OCI-LY7 (cell line): Measurements from ENCODE around the gene OR52H1. TPM values are rescaled to one million over a fixed set of nuclear protein-coding genes. Genes with fewer than 3 reads are reported as not detected.

ENCODE experiments used
- BruUV-seq: library from RNA; stranded (reverse); fragments of 400-500 nt; replicated peaks from 2 replicates; lab custom pipeline; 2021; lab: Mats Ljungman, UMichigan
- CTCF ChIA-PET: fragments of 300-600 bp; sonication (Branson Sonifier 250); formaldehyde crosslinking; loops from one replicate; lab custom pipeline; 2022; ENCODE audit warnings: antibody characterized with exemption; ENCODE audit not compliant: unreplicated experiment; lab: Charles Lee
- POLR2A ChIA-PET: fragments of 300-600 bp; sonication (Branson Sonifier 250); formaldehyde crosslinking; loops from one replicate; lab custom pipeline; 2022; ENCODE audit warnings: antibody characterized with exemption; lab: Charles Lee
- DNase-seq: peaks from one replicate; pipeline ENCODE4 v3.0.0-alpha.2; 2015; ENCODE audit warnings: low spot score
- H2AFZ ChIP-seq: fragments of 200-600 bp; sonication (generic), shearing (Covaris generic); 2 replicates; pipeline ENCODE4 v1.6.1; 2014; ENCODE audit warnings: mild to moderate bottlenecking, antibody characterized with exemption, low read length, moderate library complexity
- H3K27ac ChIP-seq: fragments of 200-600 bp; sonication (generic); 2 replicates; pipeline ENCODE4 v1.5.1; 2014; ENCODE audit warnings: mixed run types, low read depth, mild to moderate bottlenecking, moderate library complexity, low read length, inconsistent platforms; ENCODE audit not compliant: poor library complexity, severe bottlenecking
- H3K36me3 ChIP-seq: fragments of 200-600 bp; sonication (generic); 2 replicates; pipeline ENCODE4 v1.6.1; 2014; ENCODE audit warnings: mild to moderate bottlenecking, antibody characterized with exemption, low read length, moderate library complexity, mixed read lengths; ENCODE audit not compliant: insufficient read depth
- H3K4me1 ChIP-seq: fragments of 200-600 bp; sonication (generic); 2 replicates; pipeline ENCODE4 v1.5.1; 2014; ENCODE audit warnings: mild to moderate bottlenecking, low read length; ENCODE audit not compliant: insufficient read depth, poor library complexity, severe bottlenecking
- H3K4me2 ChIP-seq: fragments of 200-600 bp; sonication (generic); 2 replicates; pipeline ENCODE4 v1.6.1; 2014; ENCODE audit warnings: mild to moderate bottlenecking, low read length
- H3K4me3 ChIP-seq: fragments of 200-600 bp; sonication (generic); 2 replicates; pipeline ENCODE4 v1.5.1; 2014; ENCODE audit warnings: mild to moderate bottlenecking, low read depth, low read length; ENCODE audit not compliant: poor library complexity, severe bottlenecking
- H3K79me2 ChIP-seq: fragments of 200-600 bp; sonication (generic); 2 replicates; pipeline ENCODE4 v1.6.1; 2016; ENCODE audit warnings: low read depth, mild to moderate bottlenecking, low read length, moderate library complexity, mixed read lengths; ENCODE audit not compliant: insufficient read depth
- H3K9me2 ChIP-seq: fragments of 200-600 bp; sonication (generic); 2 replicates; pipeline ENCODE4 v1.6.1; 2016; ENCODE audit warnings: mild to moderate bottlenecking, low read length, mixed read lengths; ENCODE audit not compliant: insufficient read depth
- H3K9me3 ChIP-seq: fragments of 200-600 bp; sonication (generic); 2 replicates; pipeline ENCODE4 v1.6.1; 2014; ENCODE audit warnings: mild to moderate bottlenecking, mixed run types, low read length, mixed read lengths
- H4K20me1 ChIP-seq: fragments of 200-600 bp; sonication (generic); 2 replicates; pipeline ENCODE4 v1.6.1; 2014; ENCODE audit warnings: mild to moderate bottlenecking, antibody characterized with exemption, low read length, moderate library complexity, mixed read lengths; ENCODE audit not compliant: insufficient read depth
- CTCF ChIP-seq: fragments of 200-600 bp; sonication (generic); conservative IDR thresholded peaks from 2 replicates; pipeline ENCODE4 v1.5.1; 2014; ENCODE audit warnings: mild to moderate bottlenecking, antibody characterized with exemption, low read length, moderate library complexity, mixed read lengths
- EZH2phosphoT487 ChIP-seq: fragments of 200-600 bp; sonication (generic); IDR thresholded peaks from 2 replicates; pipeline ENCODE4 v1.6.1; 2018; ENCODE audit warnings: low read depth, borderline replicate concordance, mild to moderate bottlenecking, mixed run types, antibody characterized with exemption, low read length, moderate library complexity, mixed read lengths
- intact Hi-C: fragments of 100-400 bp; cut with micrococcal nuclease; formaldehyde crosslinking; loops from one replicate; pipeline ENCODE4 v1.10.0; 2022; ENCODE audit not compliant: unreplicated experiment
- total RNA-seq, 2 experiments: library from RNA; depleted of rRNA in 1 of 2; stranded (reverse); fragments of >200 nt in 1 of 2; shearing (Covaris generic) in 1 of 2; gene quantifications; 2 replicates each; pipeline ENCODE4 v1.2.3, GENCODE V29; 2014 to 2022

The OR52H1 gene
- total RNA-seq, 2 experiments from 2014 or later = 0.60 TPM; not detected in 1

- Histone ChIP-seq H2AFZ (no peak overlapping the region), H3K79me2 (no peaks in the 10 kb centered on the region), H4K20me1 (no peaks in the 10 kb centered on the region), H3K9me2 (no peaks in the 10 kb centered on the region), H3K4me3 (no peak overlapping the region), H3K27ac (no peak overlapping the region), H3K4me1 (no peaks in the 10 kb centered on the region), H3K9me3 (no peaks in the 10 kb centered on the region), H3K36me3 (no peaks in the 10 kb centered on the region), H3K4me2 (no peak overlapping the region)
- no TSS peak for BruUV-seq
- no peak for DNase-seq
- ChIA-PET CTCF (no interaction called here), POLR2A (no interaction called here)
- no peak for TF ChIP-seq CTCF
- TF ChIP-seq EZH2phosphoT487 = no peak
- intact Hi-C loops = no loop called here
Measured at GRCh38 chr11:5499671-5500070, 48.7 kb downstream of the OR52H1 start.

Other genes with a start within 250 kb of the OR52H1 start
- not detected in 2 replicates for gene OR51B4, start 246.6 kb downstream of the OR52H1 start, total RNA-seq (2014; rRNA removed; shearing (Covaris generic))
- not detected in 2 replicates for gene OR51B4, start 246.6 kb downstream of the OR52H1 start, total RNA-seq (2022)
- not detected in 2 replicates for gene OR51B2, start 224.2 kb downstream of the OR52H1 start, total RNA-seq (2014; rRNA removed; shearing (Covaris generic))
- not detected in 2 replicates for gene OR51B2, start 224.2 kb downstream of the OR52H1 start, total RNA-seq (2022)
- 0.16 TPM in 1 of 2 replicates, not detected in the other for gene OR51B5, start 205.0 kb downstream of the OR52H1 start, total RNA-seq (2014; rRNA removed; shearing (Covaris generic))
- gene OR51B5, start 205.0 kb downstream of the OR52H1 start, total RNA-seq (2022) = not detected in 2 replicates
- not detected in 2 replicates for gene OR51B6, start 197.0 kb downstream of the OR52H1 start, total RNA-seq (2014; rRNA removed; shearing (Covaris generic))
- not detected in 2 replicates for gene OR51B6, start 197.0 kb downstream of the OR52H1 start, total RNA-seq (2022)
- gene OR51M1, start 164.7 kb downstream of the OR52H1 start, total RNA-seq (2014; rRNA removed; shearing (Covaris generic)) = not detected in 2 replicates
- not detected in 2 replicates for gene OR51M1, start 164.7 kb downstream of the OR52H1 start, total RNA-seq (2022)
- gene OR51Q1, start 126.4 kb downstream of the OR52H1 start, total RNA-seq (2014; rRNA removed; shearing (Covaris generic)) = not detected in 2 replicates
- not detected in 2 replicates for gene OR51Q1, start 126.4 kb downstream of the OR52H1 start, total RNA-seq (2022)
- gene OR51I1, start 107.0 kb downstream of the OR52H1 start, total RNA-seq (2014; rRNA removed; shearing (Covaris generic)) = not detected in 2 replicates
- gene OR51I1, start 107.0 kb downstream of the OR52H1 start, total RNA-seq (2022) = not detected in 2 replicates
- gene OR51I2, start 99.2 kb downstream of the OR52H1 start, total RNA-seq (2014; rRNA removed; shearing (Covaris generic)) = not detected in 2 replicates
- gene OR51I2, start 99.2 kb downstream of the OR52H1 start, total RNA-seq (2022) = not detected in 2 replicates
- not detected in 2 replicates for gene OR52D1, start 59.9 kb downstream of the OR52H1 start, total RNA-seq (2014; rRNA removed; shearing (Covaris generic))
- gene OR52D1, start 59.9 kb downstream of the OR52H1 start, total RNA-seq (2022) = not detected in 2 replicates
- not detected in 2 replicates for gene UBQLN3, start 38.6 kb downstream of the OR52H1 start, total RNA-seq (2014; rRNA removed; shearing (Covaris generic))
- gene UBQLN3, start 38.6 kb downstream of the OR52H1 start, total RNA-seq (2022) = not detected in 2 replicates
- gene UBQLNL, start 31.8 kb downstream of the OR52H1 start, total RNA-seq (2014; rRNA removed; shearing (Covaris generic)) = 0.05 TPM in 1 of 2 replicates, not detected in the other
- gene UBQLNL, start 31.8 kb downstream of the OR52H1 start, total RNA-seq (2022) = 0.13 and 0.15 TPM in 2 replicates
- gene OR52B6, start 32.3 kb upstream of the OR52H1 start, total RNA-seq (2014; rRNA removed; shearing (Covaris generic)) = not detected in 2 replicates
- not detected in 2 replicates for gene OR52B6, start 32.3 kb upstream of the OR52H1 start, total RNA-seq (2022)
- not detected in 2 replicates for gene TRIM6, start 48.1 kb upstream of the OR52H1 start, total RNA-seq (2014; rRNA removed; shearing (Covaris generic))
- not detected in 2 replicates for gene TRIM6, start 48.1 kb upstream of the OR52H1 start, total RNA-seq (2022)
- gene TRIM34, start 76.5 kb upstream of the OR52H1 start, total RNA-seq (2014; rRNA removed; shearing (Covaris generic)) = 8.4 and 12.0 TPM in 2 replicates
- gene TRIM34, start 76.5 kb upstream of the OR52H1 start, total RNA-seq (2022) = 12.4 and 13.1 TPM in 2 replicates
- gene TRIM5, start 136.5 kb upstream of the OR52H1 start, total RNA-seq (2014; rRNA removed; shearing (Covaris generic)) = 16.6 and 19.6 TPM in 2 replicates
- 22.5 and 25.5 TPM in 2 replicates for gene TRIM5, start 136.5 kb upstream of the OR52H1 start, total RNA-seq (2022)
- gene TRIM22, start 141.2 kb upstream of the OR52H1 start, total RNA-seq (2014; rRNA removed; shearing (Covaris generic)) = 28.5 and 42.7 TPM in 2 replicates
- 41.6 and 49.7 TPM in 2 replicates for gene TRIM22, start 141.2 kb upstream of the OR52H1 start, total RNA-seq (2022)
- gene OR56B1, start 187.9 kb upstream of the OR52H1 start, total RNA-seq (2014; rRNA removed; shearing (Covaris generic)) = 0.06 TPM in 1 of 2 replicates, not detected in the other
- gene OR56B1, start 187.9 kb upstream of the OR52H1 start, total RNA-seq (2022) = not detected in 2 replicates
- not detected in 2 replicates for gene OR52N4, start 205.7 kb upstream of the OR52H1 start, total RNA-seq (2014; rRNA removed; shearing (Covaris generic))
- gene OR52N4, start 205.7 kb upstream of the OR52H1 start, total RNA-seq (2022) = 0.37 TPM in 1 of 2 replicates, not detected in the other
- not detected in 2 replicates for gene OR52N5, start 234.8 kb upstream of the OR52H1 start, total RNA-seq (2014; rRNA removed; shearing (Covaris generic))
- gene OR52N5, start 234.8 kb upstream of the OR52H1 start, total RNA-seq (2022) = not detected in 2 replicates
- not detected in 2 replicates for gene OR52N1, start 242.7 kb upstream of the OR52H1 start, total RNA-seq (2014; rRNA removed; shearing (Covaris generic))
- gene OR52N1, start 242.7 kb upstream of the OR52H1 start, total RNA-seq (2022) = not detected in 2 replicates